ENCODE data around the gene LRRC4B. TPM values are rescaled to one million over a fixed set of nuclear protein-coding genes. Genes with fewer than 3 reads are reported as not detected.
A peak's percentile ranks its signal among the peaks of the same experiment; 100 is the strongest.

LRRC4B gene
- polyA plus RNA-seq, 1 of the 3 experiments (the other 2 are of a cell fraction): 6.9 TPM

DNA sequence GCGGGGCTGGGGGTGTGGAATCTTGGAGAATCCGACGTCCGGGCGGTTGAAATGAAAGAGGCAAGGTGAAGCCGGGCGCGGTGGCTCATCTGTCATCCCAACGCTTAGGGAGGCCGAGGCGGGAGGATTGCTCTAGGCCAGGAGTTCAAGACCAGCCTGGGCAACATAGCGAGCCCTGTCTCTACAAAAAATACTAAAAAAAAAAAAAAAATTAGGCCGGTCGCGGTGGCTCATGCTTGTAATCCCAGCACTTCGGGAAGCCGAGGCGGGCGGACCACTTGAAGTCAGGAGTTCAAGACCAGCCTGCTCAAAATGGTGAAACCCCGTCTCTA is 91.4 kb downstream of the LRRC4B start:
- peaks cover 6 to 9% of the 10 kb centered on the region in 2 experiments; a peak in 2 of 4 replicates for H3K4me1 ChIP-seq (ENCODE audit: control insufficient read depth in 1 of 2, insufficient read depth in 2 of 2, low read depth in 1 of 2, low read length in 1 of 2)
- no peaks in the 10 kb centered on the region for H3K27me3 ChIP-seq (ENCODE audit: insufficient read depth)
- peak overlapping the region; percentile 67 to 85; a peak in 3 of 4 replicates for H3K27ac ChIP-seq (ENCODE audit: low read depth in 2 of 2, low read length in 1 of 2)
- ChIA-PET POLR2A (no interaction called here), CTCF (no interaction called here)
- H3K4me3 ChIP-seq (ENCODE audit: low read depth in 2 of 2, low read length in 1 of 2): peak overlapping the region; percentile 83 to 93
- no peak for DNase-seq
- H2AFZ ChIP-seq (ENCODE audit: low read depth): peak overlapping the region; percentile 93; the same call in 1 of the 2 replicates
- H3K9me2 ChIP-seq: no peaks in the 10 kb centered on the region
- H3K4me2 ChIP-seq: peak overlapping the region; percentile 93
- peaks cover 12% of the 10 kb centered on the region for H3F3A ChIP-seq (replicated peaks; ENCODE audit: insufficient read depth)
- H3K79me2 ChIP-seq (ENCODE audit: insufficient read depth): peaks cover 16% of the 10 kb centered on the region
- H3K9ac ChIP-seq: peak overlapping the region; percentile 76
- H3K36me3 ChIP-seq (replicated peaks in 1 of 2; ENCODE audit: control insufficient read depth in 1 of 2, insufficient read depth in 2 of 2, low read length in 1 of 2): peaks cover 10 to 25% of the 10 kb centered on the region in 2 experiments
- TF ChIP-seq GATA2 (CRISPR knock-in tag; IDR thresholded peaks at IDR 0.05): no peak
- no peak for TF ChIP-seq MEF2A (IDR thresholded peaks at IDR 0.05; ENCODE audit: borderline replicate concordance, low read depth)
- no peak for TF ChIP-seq MXI1 (IDR thresholded peaks at IDR 0.05; ENCODE audit: low read depth, low read length)
- no peak for TF ChIP-seq EP300 (IDR thresholded peaks at IDR 0.05; ENCODE audit: borderline replicate concordance in 1 of 2, low read depth in 1 of 2, low read length in 1 of 2)
- no peak for TF ChIP-seq RCOR1 (IDR thresholded peaks at IDR 0.05; ENCODE audit: low read length)
- TF ChIP-seq FOSL2 (IDR thresholded peaks at IDR 0.05; ENCODE audit: borderline replicate concordance, low read depth): no peak
- TF ChIP-seq SMC3 (IDR thresholded peaks at IDR 0.05; ENCODE audit: low read depth, low read length): no peak
- no peak for TF ChIP-seq JUND (IDR thresholded peaks at IDR 0.05)
- no peak for TF ChIP-seq RFX5 (IDR thresholded peaks at IDR 0.05; ENCODE audit: low read length)
- TF ChIP-seq, protein P1, sequence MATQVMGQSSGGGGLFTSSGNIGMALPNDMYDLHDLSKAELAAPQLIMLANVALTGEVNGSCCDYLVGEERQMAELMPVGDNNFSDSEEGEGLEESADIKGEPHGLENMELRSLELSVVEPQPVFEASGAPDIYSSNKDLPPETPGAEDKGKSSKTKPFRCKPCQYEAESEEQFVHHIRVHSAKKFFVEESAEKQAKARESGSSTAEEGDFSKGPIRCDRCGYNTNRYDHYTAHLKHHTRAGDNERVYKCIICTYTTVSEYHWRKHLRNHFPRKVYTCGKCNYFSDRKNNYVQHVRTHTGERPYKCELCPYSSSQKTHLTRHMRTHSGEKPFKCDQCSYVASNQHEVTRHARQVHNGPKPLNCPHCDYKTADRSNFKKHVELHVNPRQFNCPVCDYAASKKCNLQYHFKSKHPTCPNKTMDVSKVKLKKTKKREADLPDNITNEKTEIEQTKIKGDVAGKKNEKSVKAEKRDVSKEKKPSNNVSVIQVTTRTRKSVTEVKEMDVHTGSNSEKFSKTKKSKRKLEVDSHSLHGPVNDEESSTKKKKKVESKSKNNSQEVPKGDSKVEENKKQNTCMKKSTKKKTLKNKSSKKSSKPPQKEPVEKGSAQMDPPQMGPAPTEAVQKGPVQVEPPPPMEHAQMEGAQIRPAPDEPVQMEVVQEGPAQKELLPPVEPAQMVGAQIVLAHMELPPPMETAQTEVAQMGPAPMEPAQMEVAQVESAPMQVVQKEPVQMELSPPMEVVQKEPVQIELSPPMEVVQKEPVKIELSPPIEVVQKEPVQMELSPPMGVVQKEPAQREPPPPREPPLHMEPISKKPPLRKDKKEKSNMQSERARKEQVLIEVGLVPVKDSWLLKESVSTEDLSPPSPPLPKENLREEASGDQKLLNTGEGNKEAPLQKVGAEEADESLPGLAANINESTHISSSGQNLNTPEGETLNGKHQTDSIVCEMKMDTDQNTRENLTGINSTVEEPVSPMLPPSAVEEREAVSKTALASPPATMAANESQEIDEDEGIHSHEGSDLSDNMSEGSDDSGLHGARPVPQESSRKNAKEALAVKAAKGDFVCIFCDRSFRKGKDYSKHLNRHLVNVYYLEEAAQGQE (IDR thresholded peaks at IDR 0.05; ENCODE audit: low read depth, low read length): no peak
- TF ChIP-seq NRF1 (IDR thresholded peaks at IDR 0.05; ENCODE audit: low read depth, low read length): no peak
- no peak for TF ChIP-seq FOXJ3 (CRISPR knock-in tag; IDR thresholded peaks at IDR 0.05)
- no peaks in the 10 kb centered on the region for H4K20me1 ChIP-seq (ENCODE audit: insufficient read depth)
- H3K9me3 ChIP-seq: no peaks in the 10 kb centered on the region
- 2% methylated on average over 15 of the region's 20 CpGs for WGBS (ENCODE audit: low lambda C conversion rate)

DNA sequence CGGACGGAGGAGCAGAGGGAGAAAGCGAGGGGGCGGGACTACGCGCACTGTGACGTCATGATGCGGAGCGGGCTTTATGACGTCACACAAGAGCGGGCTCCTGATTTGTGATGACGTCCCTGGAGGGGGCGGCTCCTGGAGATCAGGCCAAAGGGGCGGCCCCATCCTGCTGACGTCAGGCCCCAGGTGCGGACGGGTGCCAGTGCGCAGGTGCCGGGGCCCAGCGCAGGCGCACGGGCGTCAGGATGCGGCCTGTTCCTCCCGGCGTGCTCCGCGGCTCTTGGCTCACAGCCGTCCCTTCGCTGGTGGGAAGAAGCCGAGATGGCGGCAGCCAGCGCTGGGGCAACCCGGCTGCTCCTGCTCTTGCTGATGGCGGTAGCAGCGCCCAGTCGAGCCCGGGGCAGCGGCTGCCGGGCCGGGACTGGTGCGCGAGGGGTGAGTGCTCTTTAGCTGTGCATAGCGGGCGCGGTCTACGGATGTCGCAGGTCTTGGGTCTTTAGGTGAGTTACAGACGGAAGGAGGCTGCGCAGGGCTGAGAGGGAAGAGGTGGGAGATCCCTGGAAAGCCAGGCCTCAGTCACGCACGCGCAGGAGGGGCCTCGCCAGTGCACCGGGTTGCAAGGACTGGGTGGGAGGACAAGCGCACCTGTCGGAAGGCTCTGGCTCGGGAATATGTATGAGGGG is 91.9 kb downstream of the LRRC4B start, which contains the start of the genes EMC10 and GARIN5A:
TSS of gene EMC10 (plus strand) at position 284 of the 683 bp plus-strand sequence. CDS start at position 322, 38 bp downstream.
TSS of gene GARIN5A (minus strand) at position 625 of the 683 bp plus-strand sequence. CDS start at position 165, 460 bp downstream.
- ChIA-PET CTCF (no interaction called here), POLR2A (no interaction called here)
- H3K27me3 ChIP-seq (ENCODE audit: insufficient read depth): no peaks in the 10 kb centered on the region
- H2AFZ ChIP-seq (ENCODE audit: low read depth): peak within 1 kb of the TSS; percentile 93
- peak within 1 kb of the TSS; percentile 67 to 85 for H3K27ac ChIP-seq (ENCODE audit: low read depth in 2 of 2, low read length in 1 of 2)
- peaks cover 15% of the 10 kb centered on the region for H3F3A ChIP-seq (replicated peaks; ENCODE audit: insufficient read depth)
- no peaks in the 10 kb centered on the region for H3K9me2 ChIP-seq
- H4K20me1 ChIP-seq (ENCODE audit: insufficient read depth): no peaks in the 10 kb centered on the region
- TF ChIP-seq SIN3A (IDR thresholded peaks at IDR 0.05; ENCODE audit: borderline replicate concordance, low read depth, low read length) (peak; percentile 56; the same call in 1 of the 2 replicates), GABPA (IDR thresholded peaks at IDR 0.05; ENCODE audit: low read depth) (0 out of 2 replicates have a peak, but pooled peaks have one; percentile 40), SMC3 (IDR thresholded peaks at IDR 0.05; ENCODE audit: low read depth, low read length) (no peak), POLR2AphosphoS5 (IDR thresholded peaks at IDR 0.05; ENCODE audit: low read depth, low read length) (peak; percentile 98), RFX5 (IDR thresholded peaks at IDR 0.05; ENCODE audit: low read length) (peak; percentile 7; the same call in 1 of the 2 replicates), MXI1 (IDR thresholded peaks at IDR 0.05; ENCODE audit: low read depth, low read length) (peak; percentile 41; the same call in 1 of the 2 replicates), FOSL2 (IDR thresholded peaks at IDR 0.05; ENCODE audit: borderline replicate concordance, low read depth) (no peak), NFIC (IDR thresholded peaks at IDR 0.05; ENCODE audit: borderline replicate concordance) (peak; percentile 80), YY1 (IDR thresholded peaks at IDR 0.05; ENCODE audit: low read depth) (peak; percentile 93), NRF1 (IDR thresholded peaks at IDR 0.05; ENCODE audit: low read depth, low read length) (peak; percentile 99), RCOR1 (IDR thresholded peaks at IDR 0.05; ENCODE audit: low read length) (peak; percentile 17; the same call in 1 of the 2 replicates), ELF1 (IDR thresholded peaks at IDR 0.05) (no peak), TAF1 (IDR thresholded peaks at IDR 0.05; ENCODE audit: borderline replicate concordance, low read depth, low read length) (peak; percentile 87)
- TF ChIP-seq, protein P2, sequence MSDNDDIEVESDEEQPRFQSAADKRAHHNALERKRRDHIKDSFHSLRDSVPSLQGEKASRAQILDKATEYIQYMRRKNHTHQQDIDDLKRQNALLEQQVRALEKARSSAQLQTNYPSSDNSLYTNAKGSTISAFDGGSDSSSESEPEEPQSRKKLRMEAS (IDR thresholded peaks at IDR 0.05; ENCODE audit: low read depth): peak; percentile 53; the same call in 1 of the 2 replicates
- H3K79me2 ChIP-seq (ENCODE audit: insufficient read depth): peaks cover 16% of the 10 kb centered on the region
- H3K36me3 ChIP-seq (replicated peaks in 1 of 2; ENCODE audit: control insufficient read depth in 1 of 2, insufficient read depth in 2 of 2, low read length in 1 of 2): peaks cover 10 to 21% of the 10 kb centered on the region in 2 experiments
- WGBS (ENCODE audit: low lambda C conversion rate): 2% methylated on average over 38 of the region's 58 CpGs
- no peaks in the 10 kb centered on the region for H3K9me3 ChIP-seq
- H3K4me3 ChIP-seq (ENCODE audit: low read depth in 2 of 2, low read length in 1 of 2): peak within 1 kb of the TSS; percentile 83 to 93
- peak within 1 kb of the TSS; percentile 76 for H3K9ac ChIP-seq
- H3K4me2 ChIP-seq: peak within 1 kb of the TSS; percentile 93
- peak; percentile 100 for DNase-seq
- peaks cover 6 to 9% of the 10 kb centered on the region in 2 experiments; a peak in 2 of 4 replicates for H3K4me1 ChIP-seq (ENCODE audit: control insufficient read depth in 1 of 2, insufficient read depth in 2 of 2, low read depth in 1 of 2, low read length in 1 of 2)

Data from SK-N-SH (cell line).